ENCODE data around the gene SARS2.

SARS2 gene

GRCh38 chr19:38907227-38907626, 23.3 kb downstream of the SARS2 start:
- no peaks in the 10 kb centered on the region for H3K4me1 ChIP-seq (ENCODE audit: control insufficient read depth in 2 of 2, insufficient read depth in 2 of 2, low read length in 2 of 2)
- peaks cover 20 to 22% of the 10 kb centered on the region in 2 donors for H3K36me3 ChIP-seq (ENCODE audit: control insufficient read depth in 2 of 2, insufficient read depth in 2 of 2, low read length in 2 of 2)
- H3K27ac ChIP-seq (ENCODE audit: low read depth in 2 of 2, low read length in 2 of 2): no peak overlapping the region
- no peaks in the 10 kb centered on the region for H3K9me3 ChIP-seq (ENCODE audit: control insufficient read depth in 2 of 2, low read length in 2 of 2)
- no peak overlapping the region for H3K9ac ChIP-seq (ENCODE audit: low read depth in 1 of 2, low read length in 2 of 2)
- no peaks in the 10 kb centered on the region for H3K27me3 ChIP-seq (ENCODE audit: control insufficient read depth in 2 of 2, insufficient read depth in 2 of 2, low read length in 2 of 2)
- no peak overlapping the region for H3K4me3 ChIP-seq (ENCODE audit: low read length in 2 of 2)

GRCh38 chr19:38905620-38906019, 24.9 kb downstream of the SARS2 start:
- H3K4me1 ChIP-seq (ENCODE audit: control insufficient read depth in 2 of 2, insufficient read depth in 2 of 2, low read length in 2 of 2): peaks cover under 1 to 4% of the 10 kb centered on the region in 2 donors
- no peak overlapping the region for H3K4me3 ChIP-seq (ENCODE audit: low read length in 2 of 2)
- H3K9ac ChIP-seq (ENCODE audit: low read depth in 1 of 2, low read length in 2 of 2): no peak overlapping the region
- no peaks in the 10 kb centered on the region for H3K27me3 ChIP-seq (ENCODE audit: control insufficient read depth in 2 of 2, insufficient read depth in 2 of 2, low read length in 2 of 2)
- H3K27ac ChIP-seq (ENCODE audit: low read depth in 2 of 2, low read length in 2 of 2): no peak overlapping the region
- peaks cover 20 to 22% of the 10 kb centered on the region in 2 donors for H3K36me3 ChIP-seq (ENCODE audit: control insufficient read depth in 2 of 2, insufficient read depth in 2 of 2, low read length in 2 of 2)
- no peaks in the 10 kb centered on the region for H3K9me3 ChIP-seq (ENCODE audit: control insufficient read depth in 2 of 2, low read length in 2 of 2)

GRCh38 chr19:38904581-38905539, 25.7 kb downstream of the SARS2 start:
- Histone ChIP-seq H3K9ac (ENCODE audit: low read depth in 1 of 2, low read length in 2 of 2) (no peak overlapping the region), H3K27me3 (ENCODE audit: control insufficient read depth in 2 of 2, insufficient read depth in 2 of 2, low read length in 2 of 2) (no peaks in the 10 kb centered on the region), H3K9me3 (ENCODE audit: control insufficient read depth in 2 of 2, low read length in 2 of 2) (no peaks in the 10 kb centered on the region), H3K27ac (ENCODE audit: low read depth in 2 of 2, low read length in 2 of 2) (no peak overlapping the region), H3K4me1 (ENCODE audit: control insufficient read depth in 2 of 2, insufficient read depth in 2 of 2, low read length in 2 of 2) (peaks cover 5 to 7% of the 10 kb centered on the region in 2 donors), H3K36me3 (ENCODE audit: control insufficient read depth in 2 of 2, insufficient read depth in 2 of 2, low read length in 2 of 2) (peaks cover 20 to 22% of the 10 kb centered on the region in 2 donors), H3K4me3 (ENCODE audit: low read length in 2 of 2) (no peak overlapping the region)

GRCh38 chr19:38901683-38902082, 28.9 kb downstream of the SARS2 start:
- no peaks in the 10 kb centered on the region for H3K27me3 ChIP-seq (ENCODE audit: control insufficient read depth in 2 of 2, insufficient read depth in 2 of 2, low read length in 2 of 2)
- no peak overlapping the region for H3K27ac ChIP-seq (ENCODE audit: low read depth in 2 of 2, low read length in 2 of 2)
- peaks cover 11 to 16% of the 10 kb centered on the region in 2 donors for H3K4me1 ChIP-seq (ENCODE audit: control insufficient read depth in 2 of 2, insufficient read depth in 2 of 2, low read length in 2 of 2)
- H3K4me3 ChIP-seq (ENCODE audit: low read length in 2 of 2): no peak overlapping the region
- H3K36me3 ChIP-seq (ENCODE audit: control insufficient read depth in 2 of 2, insufficient read depth in 2 of 2, low read length in 2 of 2): peaks cover 7 to 16% of the 10 kb centered on the region in 2 donors
- H3K9me3 ChIP-seq (ENCODE audit: control insufficient read depth in 2 of 2, low read length in 2 of 2): no peaks in the 10 kb centered on the region
- H3K9ac ChIP-seq (ENCODE audit: low read depth in 1 of 2, low read length in 2 of 2): no peak overlapping the region

GRCh38 chr19:38900743-38901190, 29.8 kb downstream of the SARS2 start:
- Histone ChIP-seq H3K27me3 (ENCODE audit: control insufficient read depth in 2 of 2, insufficient read depth in 2 of 2, low read length in 2 of 2) (no peaks in the 10 kb centered on the region), H3K4me1 (ENCODE audit: control insufficient read depth in 2 of 2, insufficient read depth in 2 of 2, low read length in 2 of 2) (peaks cover 11 to 16% of the 10 kb centered on the region in 2 donors), H3K27ac (ENCODE audit: low read depth in 2 of 2, low read length in 2 of 2) (no peak overlapping the region), H3K9ac (ENCODE audit: low read depth in 1 of 2, low read length in 2 of 2) (peak overlapping the region; percentile 69 to 93), H3K36me3 (ENCODE audit: control insufficient read depth in 2 of 2, insufficient read depth in 2 of 2, low read length in 2 of 2) (peaks cover 7 to 14% of the 10 kb centered on the region in 2 donors), H3K4me3 (ENCODE audit: low read length in 2 of 2) (peak overlapping the region; percentile 98), H3K9me3 (ENCODE audit: control insufficient read depth in 2 of 2, low read length in 2 of 2) (no peaks in the 10 kb centered on the region)

GRCh38 chr19:38900202-38900629, 30.3 kb downstream of the SARS2 start:
- Histone ChIP-seq H3K27ac (ENCODE audit: low read depth in 2 of 2, low read length in 2 of 2) (peak overlapping the region; percentile 79 to 87), H3K4me1 (ENCODE audit: control insufficient read depth in 2 of 2, insufficient read depth in 2 of 2, low read length in 2 of 2) (peaks cover 11 to 16% of the 10 kb centered on the region in 2 donors), H3K4me3 (ENCODE audit: low read length in 2 of 2) (peak overlapping the region; percentile 98), H3K9me3 (ENCODE audit: control insufficient read depth in 2 of 2, low read length in 2 of 2) (no peaks in the 10 kb centered on the region), H3K9ac (ENCODE audit: low read depth in 1 of 2, low read length in 2 of 2) (peak overlapping the region; percentile 69 to 93), H3K36me3 (ENCODE audit: control insufficient read depth in 2 of 2, insufficient read depth in 2 of 2, low read length in 2 of 2) (peaks cover 4 to 9% of the 10 kb centered on the region in 2 donors), H3K27me3 (ENCODE audit: control insufficient read depth in 2 of 2, insufficient read depth in 2 of 2, low read length in 2 of 2) (no peaks in the 10 kb centered on the region)

- Histone ChIP-seq H3K4me1 (ENCODE audit: control insufficient read depth in 2 of 2, insufficient read depth in 2 of 2, low read length in 2 of 2) (peaks cover 11 to 16% of the 10 kb centered on the region in 2 donors), H3K27me3 (ENCODE audit: control insufficient read depth in 2 of 2, insufficient read depth in 2 of 2, low read length in 2 of 2) (no peaks in the 10 kb centered on the region)
These were observed 30.9 kb downstream of the SARS2 start, which contains the start of the genes NFKBIB and SIRT2 for GRCh38 chr19:38899447-38900201. NFKBIB (plus strand) TSS chr19:38899969; CDS start chr19:38900033, 64 bp downstream. SIRT2 (minus strand) TSS chr19:38899618; CDS start chr19:38899521, 97 bp downstream.

GRCh38 chr19:38898788-38899446, 31.6 kb downstream of the SARS2 start:
- peak overlapping the region; percentile 70 to 83 for H3K27ac ChIP-seq (ENCODE audit: low read depth in 2 of 2, low read length in 2 of 2)
- H3K4me1 ChIP-seq (ENCODE audit: control insufficient read depth in 2 of 2, insufficient read depth in 2 of 2, low read length in 2 of 2): peaks cover 11 to 16% of the 10 kb centered on the region in 2 donors
- H3K4me3 ChIP-seq (ENCODE audit: low read length in 2 of 2): peak overlapping the region; percentile 85 to 98
- no peaks in the 10 kb centered on the region for H3K9me3 ChIP-seq (ENCODE audit: control insufficient read depth in 2 of 2, low read length in 2 of 2)
- peak overlapping the region; percentile 84 to 95 for H3K9ac ChIP-seq (ENCODE audit: low read depth in 1 of 2, low read length in 2 of 2)
- H3K27me3 ChIP-seq (ENCODE audit: control insufficient read depth in 2 of 2, insufficient read depth in 2 of 2, low read length in 2 of 2): no peaks in the 10 kb centered on the region
- H3K36me3 ChIP-seq (ENCODE audit: control insufficient read depth in 2 of 2, insufficient read depth in 2 of 2, low read length in 2 of 2): no peaks in the 10 kb centered on the region

More at GRCh38 chr19:38899447-38900201, 30.9 kb downstream of the SARS2 start, which contains the start of the genes NFKBIB and SIRT2:
- H3K9me3 ChIP-seq (ENCODE audit: control insufficient read depth in 2 of 2, low read length in 2 of 2): no peaks in the 10 kb centered on the region
- H3K4me3 ChIP-seq (ENCODE audit: low read length in 2 of 2): peak within 1 kb of the TSS; percentile 98
- H3K9ac ChIP-seq (ENCODE audit: low read depth in 1 of 2, low read length in 2 of 2): peak within 1 kb of the TSS; percentile 93 to 95
- peaks cover 0 to 5% of the 10 kb centered on the region in 2 donors for H3K36me3 ChIP-seq (ENCODE audit: control insufficient read depth in 2 of 2, insufficient read depth in 2 of 2, low read length in 2 of 2)
- peak within 1 kb of the TSS; percentile 79 to 87 for H3K27ac ChIP-seq (ENCODE audit: low read depth in 2 of 2, low read length in 2 of 2)

GRCh38 chr19:38894968-38895367, 35.6 kb downstream of the SARS2 start:
- Histone ChIP-seq H3K27ac (ENCODE audit: low read depth in 2 of 2, low read length in 2 of 2) (no peak overlapping the region), H3K27me3 (ENCODE audit: control insufficient read depth in 2 of 2, insufficient read depth in 2 of 2, low read length in 2 of 2) (no peaks in the 10 kb centered on the region), H3K36me3 (ENCODE audit: control insufficient read depth in 2 of 2, insufficient read depth in 2 of 2, low read length in 2 of 2) (peaks cover 2 to 12% of the 10 kb centered on the region in 2 donors), H3K4me3 (ENCODE audit: low read length in 2 of 2) (no peak overlapping the region), H3K9me3 (ENCODE audit: control insufficient read depth in 2 of 2, low read length in 2 of 2) (no peaks in the 10 kb centered on the region), H3K4me1 (ENCODE audit: control insufficient read depth in 2 of 2, insufficient read depth in 2 of 2, low read length in 2 of 2) (peaks cover 7 to 9% of the 10 kb centered on the region in 2 donors), H3K9ac (ENCODE audit: low read depth in 1 of 2, low read length in 2 of 2) (no peak overlapping the region)
